Measurements from ENCODE around the gene ZNF684. TPM values are rescaled to one million over a fixed set of nuclear protein-coding genes. Genes with fewer than 3 reads are reported as not detected.

ZNF684 gene
- total and polyA plus RNA-seq, 2 experiments from 2014 or later = 7.6 to 8.9 TPM

- TF ChIP-seq CTCF (conservative IDR thresholded peaks at IDR 0.05; ENCODE audit: low read depth in 2 of 2) = no peak
- TF ChIP-seq JUNB (IDR thresholded peaks at IDR 0.05; ENCODE audit: unreplicated experiment) = no peak
- no peak for TF ChIP-seq CREB1 (CRISPR knock-in tag; IDR thresholded peaks at IDR 0.05; ENCODE audit: low read depth)
Observed at GRCh38 chr1:40539338-40539737, 7.9 kb downstream of the ZNF684 start (continued).

GRCh38 chr1:40546957-40547356, 15.5 kb downstream of the ZNF684 start:
- H3K4me3 Mint-ChIP-seq = no peak overlapping the region
- H3K9me2 ChIP-seq (ENCODE audit: insufficient read depth) = no peaks in the 10 kb centered on the region; the same call in 1 of the 2 replicates
- H3K4me1 ChIP-seq (ENCODE audit: insufficient read depth) = no peaks in the 10 kb centered on the region
- H3K27ac Mint-ChIP-seq = no peak overlapping the region
- H3K79me2 ChIP-seq (replicated peaks; ENCODE audit: insufficient read depth) = no peaks in the 10 kb centered on the region
- no peaks in the 10 kb centered on the region for H3F3A ChIP-seq (replicated peaks; ENCODE audit: low read depth)
- peaks cover 43% of the 10 kb centered on the region for H3K36me3 ChIP-seq (ENCODE audit: insufficient read depth)
- peaks cover 1% of the 10 kb centered on the region for H3K27me3 Mint-ChIP-seq (ENCODE audit: insufficient read depth, low read depth, poor library complexity)
- no peaks in the 10 kb centered on the region for H3K27me3 ChIP-seq (ENCODE audit: insufficient read depth)
- H3K9me3 Mint-ChIP-seq = peaks cover 37% of the 10 kb centered on the region
- DNase-seq (ENCODE audit: low spot score) (no peak), ATAC-seq (no peak)
- H3K4me1 Mint-ChIP-seq = no peaks in the 10 kb centered on the region
- no peaks in the 10 kb centered on the region for H4K20me1 ChIP-seq (replicated peaks; ENCODE audit: insufficient read depth)
- peaks cover 65% of the 10 kb centered on the region for H3K36me3 Mint-ChIP-seq (ENCODE audit: low read depth)
- no peak overlapping the region for H2AFZ ChIP-seq
- no peak overlapping the region for H3K4me2 ChIP-seq
- no peak overlapping the region for H3K27ac ChIP-seq (ENCODE audit: low read depth)
- TF ChIP-seq STAT1 (IDR thresholded peaks at IDR 0.05; ENCODE audit: unreplicated experiment) = no peak
- TF ChIP-seq ZNF114 (CRISPR knock-in tag; IDR thresholded peaks at IDR 0.05) = no peak
- TF ChIP-seq CTCF (conservative IDR thresholded peaks at IDR 0.05; ENCODE audit: low read depth in 2 of 2) = no peak
- TF ChIP-seq NANOG (IDR thresholded peaks at IDR 0.05; ENCODE audit: borderline replicate concordance) = no peak
- no peak for TF ChIP-seq POLR2AphosphoS5 (IDR thresholded peaks at IDR 0.05; ENCODE audit: low read depth)
- TF ChIP-seq EZH2 (IDR thresholded peaks at IDR 0.05; ENCODE audit: low read depth, unreplicated experiment) = no peak
- TF ChIP-seq REST (IDR thresholded peaks at IDR 0.05; ENCODE audit: unreplicated experiment) = no peak
- TF ChIP-seq ZNF462 (CRISPR knock-in tag; IDR thresholded peaks at IDR 0.05) = no peak
- H3K4me3 ChIP-seq = no peak overlapping the region
